HG03571 (cell line): ENCODE data around the gene GRIA4.
"Not testable (repeated sequence)": the region's sequence is repeated elsewhere in the genome, so short reads cannot be mapped to it uniquely, and the experiment has no call there.

Experiments used
- ATAC-seq: cut with Tn5 transposase; IDR thresholded peaks from one replicate; pipeline ENCODE4 v1.9.1; 2021; ENCODE audit not compliant: unreplicated experiment

Gene GRIA4

DNA sequence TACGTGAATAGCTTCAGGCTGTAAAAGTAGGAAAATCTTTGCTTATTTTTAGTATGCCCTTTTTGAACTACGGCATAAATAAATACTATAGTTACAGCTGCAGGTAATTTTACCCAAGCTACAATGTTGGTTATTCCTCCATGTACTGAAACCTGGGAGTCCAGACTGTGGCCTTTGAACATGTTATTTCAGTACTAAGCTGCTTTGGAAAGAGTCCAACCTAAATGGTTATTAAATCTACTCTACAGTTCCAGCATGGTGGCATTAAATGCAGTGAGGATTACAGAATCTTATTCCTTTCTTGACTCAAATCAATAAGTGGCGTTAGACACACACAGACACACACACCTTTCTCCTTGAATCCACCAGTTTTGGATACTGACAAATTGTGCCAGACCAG, 247.1 kb downstream of the GRIA4 start:
- ATAC-seq = no peak

DNA sequence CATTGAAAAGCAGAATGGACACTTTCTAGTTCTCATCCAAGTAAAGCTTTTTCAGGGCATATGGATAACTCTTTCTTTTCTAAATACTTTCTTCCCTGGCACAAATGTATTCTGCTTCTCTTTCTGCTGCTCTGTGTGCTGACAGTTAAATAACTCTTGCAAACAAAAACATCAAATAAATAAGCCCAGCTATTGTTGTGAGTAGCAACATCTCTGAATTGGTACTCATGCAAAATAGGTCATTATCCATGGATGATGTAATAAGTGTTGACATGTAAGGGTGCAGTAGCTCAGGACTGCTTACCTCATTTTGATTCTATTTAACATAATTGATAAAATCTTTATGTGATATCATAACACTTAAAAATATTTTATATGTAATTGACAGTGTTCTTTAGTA, 247.9 kb downstream of the GRIA4 start:
- no peak for ATAC-seq

DNA sequence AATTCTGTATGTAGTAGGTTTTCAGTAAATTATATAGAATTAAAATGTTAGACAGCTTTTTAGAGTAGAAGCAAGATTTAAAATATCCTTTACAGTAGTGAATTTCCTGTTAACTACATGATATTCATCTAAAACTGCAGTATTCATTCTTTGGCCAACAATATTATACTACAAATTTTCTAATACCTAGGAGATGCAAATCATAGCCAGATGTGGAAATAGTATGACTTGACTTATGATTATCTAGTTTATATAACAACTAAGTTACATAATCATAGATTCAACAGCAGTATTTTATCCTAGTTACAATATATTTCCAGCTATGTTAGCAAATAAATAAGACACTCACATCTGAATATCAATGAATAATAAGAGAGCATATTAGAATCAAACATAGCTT, 249.0 kb downstream of the GRIA4 start:
- ATAC-seq = no peak

DNA sequence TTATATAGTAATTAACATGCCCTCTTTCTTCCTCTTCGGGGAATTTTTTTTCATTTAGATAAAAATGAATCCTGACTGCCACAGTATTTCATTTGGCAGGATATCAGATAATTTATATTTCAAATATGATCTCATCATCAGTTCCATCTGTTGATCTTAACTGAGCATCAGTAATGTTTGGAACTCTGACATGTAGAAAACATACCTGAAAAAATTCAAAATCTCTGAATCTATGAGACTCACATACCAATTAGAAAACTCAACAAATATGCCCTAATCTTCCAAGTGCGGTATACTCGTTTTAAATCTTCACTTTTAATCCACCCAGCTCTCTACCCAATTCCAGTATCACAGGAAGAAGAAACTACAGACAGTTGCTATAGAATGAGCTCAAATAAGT, 250.2 kb downstream of the GRIA4 start:
- no peak for ATAC-seq

DNA sequence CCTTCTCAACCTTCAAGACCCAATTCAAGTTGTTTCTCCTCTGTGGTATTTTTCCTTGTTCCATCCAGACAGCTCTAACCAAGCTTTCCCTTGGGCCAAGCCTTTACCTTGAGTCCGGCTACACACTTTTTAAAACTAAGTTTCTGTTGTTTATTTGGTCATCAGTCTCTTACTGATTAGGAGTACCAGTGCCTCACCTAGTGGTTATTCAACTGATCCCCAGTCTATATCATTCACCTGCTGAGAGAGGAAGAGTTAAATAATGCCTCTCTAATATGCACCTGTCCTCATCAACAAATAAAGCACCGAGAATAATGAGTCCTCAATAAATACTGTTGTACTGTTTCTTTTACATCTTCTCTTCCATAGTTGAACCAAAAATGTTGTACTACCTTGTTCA, 251.4 kb downstream of the GRIA4 start:
- no peak for ATAC-seq

DNA sequence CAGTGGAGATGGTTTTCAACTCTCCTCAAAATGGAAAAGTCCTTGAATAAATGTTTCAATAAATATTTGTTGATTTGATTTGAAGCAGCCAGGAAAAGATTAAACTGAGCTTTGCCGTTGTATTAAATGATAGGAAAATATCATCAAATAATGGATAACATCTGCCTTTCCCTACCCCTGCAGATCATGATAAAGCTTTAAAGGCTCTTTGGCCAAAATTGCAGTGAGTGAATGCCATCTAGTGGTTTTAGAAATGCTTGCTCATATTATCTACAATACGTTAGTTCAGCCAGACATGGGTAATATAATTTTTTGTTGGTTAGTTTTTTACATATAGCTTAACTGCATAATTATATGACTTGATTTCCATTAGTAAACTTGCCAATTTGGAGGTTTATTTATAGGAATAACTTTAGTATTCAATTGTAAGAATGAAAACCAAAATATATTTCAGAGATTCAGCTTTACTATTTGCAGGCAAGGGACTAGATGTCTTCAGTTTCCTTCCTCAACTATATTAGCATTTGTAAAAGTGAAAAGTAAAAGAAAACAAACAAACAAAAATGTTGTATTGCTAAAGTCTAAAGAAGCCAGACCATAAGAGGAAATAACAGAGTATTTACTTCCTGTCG, 253.0 kb downstream of the GRIA4 start:
- ATAC-seq = no peak

DNA sequence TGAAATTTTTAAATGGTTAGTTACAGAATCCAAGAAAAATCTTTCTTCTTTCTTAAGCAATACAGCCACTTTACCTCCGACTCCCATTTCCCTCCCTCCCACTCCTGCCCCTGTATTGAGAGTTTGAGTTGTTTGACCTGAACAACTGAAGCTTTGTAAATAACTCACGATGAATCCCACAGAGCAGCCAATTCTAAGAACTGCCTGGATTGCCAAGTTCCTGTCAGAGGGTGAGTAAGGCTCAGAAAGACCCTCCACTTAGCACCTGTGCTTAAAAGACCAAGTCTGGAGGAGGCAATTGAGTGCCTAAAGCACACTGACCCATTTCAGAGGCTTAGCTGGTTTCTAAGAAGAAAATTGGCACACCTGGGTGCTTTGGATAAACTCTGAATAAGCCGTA, 253.7 kb downstream of the GRIA4 start:
- ATAC-seq = no peak

DNA sequence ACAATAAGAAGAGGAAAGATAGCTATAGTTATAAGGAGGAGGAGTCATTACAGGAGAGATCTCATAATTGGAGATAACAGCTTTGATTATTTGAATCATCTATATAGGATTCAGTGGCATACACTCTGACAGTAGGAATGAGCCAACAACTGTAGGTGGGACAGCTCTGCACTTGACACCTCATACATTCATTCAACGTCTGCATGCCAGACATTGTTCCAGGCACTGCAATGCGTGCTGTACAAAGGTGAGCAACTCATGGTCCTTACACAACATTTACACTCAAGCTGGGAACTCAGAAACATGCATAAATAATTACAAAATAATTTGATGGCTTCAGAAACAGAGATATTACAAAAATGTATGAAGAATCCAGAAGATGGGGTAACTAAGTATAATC, 257.9 kb downstream of the GRIA4 start:
- ATAC-seq = no peak

DNA sequence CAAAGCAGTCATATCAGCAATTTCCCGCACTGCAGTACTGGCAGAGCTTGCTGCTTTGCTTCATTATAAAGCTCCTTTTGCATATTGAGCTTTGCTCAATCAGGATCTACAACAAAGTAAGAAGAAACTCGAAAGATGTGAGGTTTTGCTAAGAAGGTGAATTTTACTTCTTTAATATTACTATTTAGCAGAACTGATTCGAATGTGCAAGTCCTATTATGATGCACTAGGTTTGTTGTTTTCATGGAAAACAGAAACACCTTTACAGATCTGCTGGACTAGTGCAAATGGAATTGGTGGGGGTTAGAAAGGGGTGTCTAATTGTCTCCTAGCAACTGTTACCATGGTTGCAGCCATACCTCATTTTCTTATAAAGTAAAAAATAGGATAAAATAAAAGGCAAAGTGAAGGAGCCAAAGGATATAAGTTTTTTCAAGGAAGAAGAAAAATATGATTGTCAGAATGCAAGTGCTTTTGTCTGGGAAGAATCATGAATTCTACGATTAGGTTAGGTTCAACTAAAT, 259.0 kb downstream of the GRIA4 start:
- no peak for ATAC-seq

DNA sequence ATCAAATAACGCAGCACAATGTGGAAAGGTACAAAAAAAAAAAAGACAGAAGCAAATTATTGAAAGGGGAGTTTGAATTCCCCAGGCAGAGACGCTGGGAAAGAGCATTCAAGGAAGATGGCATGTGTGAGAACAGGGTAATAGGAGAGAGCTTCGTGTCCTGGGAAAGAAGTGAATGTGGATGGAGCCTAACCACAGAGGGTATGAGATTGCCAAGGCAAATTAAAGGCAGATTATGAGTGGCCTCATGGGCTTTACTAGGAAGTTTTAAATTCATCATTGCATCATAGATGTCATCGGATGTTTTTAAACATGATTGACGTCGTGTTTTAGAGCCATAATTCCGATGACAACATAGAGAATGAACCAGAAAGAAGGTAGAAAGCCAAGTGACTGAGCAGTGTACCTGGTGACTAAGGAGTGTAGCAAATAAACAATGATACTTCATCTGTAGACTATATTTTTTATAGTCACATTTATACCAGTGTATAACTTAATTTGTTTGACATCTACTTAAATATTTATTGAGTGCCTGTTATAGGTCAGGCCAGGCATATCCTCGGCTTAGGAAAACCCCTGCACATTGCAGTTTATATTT, 260.7 kb downstream of the GRIA4 start:
- no peak for ATAC-seq

DNA sequence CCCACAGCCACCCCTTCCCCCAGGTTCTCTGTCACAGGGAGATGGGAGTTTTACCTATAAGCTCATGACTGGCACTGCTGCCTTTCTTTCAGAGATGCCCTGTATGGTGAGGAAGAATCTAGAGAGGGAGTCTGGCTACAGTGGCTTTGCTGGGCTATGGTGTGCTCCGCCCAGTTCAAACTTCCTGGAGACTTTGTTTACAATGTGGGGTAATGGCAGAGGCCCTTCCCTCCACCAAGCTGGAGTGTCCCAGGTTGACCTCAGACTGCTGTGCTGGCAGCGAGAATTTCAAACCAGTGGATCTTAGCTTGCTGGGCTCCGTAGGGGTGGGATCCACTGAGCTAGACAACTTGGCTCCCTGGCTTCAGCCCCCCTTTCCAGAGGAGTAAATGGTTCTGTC, 268.6 kb downstream of the GRIA4 start:
- no peak for ATAC-seq

DNA sequence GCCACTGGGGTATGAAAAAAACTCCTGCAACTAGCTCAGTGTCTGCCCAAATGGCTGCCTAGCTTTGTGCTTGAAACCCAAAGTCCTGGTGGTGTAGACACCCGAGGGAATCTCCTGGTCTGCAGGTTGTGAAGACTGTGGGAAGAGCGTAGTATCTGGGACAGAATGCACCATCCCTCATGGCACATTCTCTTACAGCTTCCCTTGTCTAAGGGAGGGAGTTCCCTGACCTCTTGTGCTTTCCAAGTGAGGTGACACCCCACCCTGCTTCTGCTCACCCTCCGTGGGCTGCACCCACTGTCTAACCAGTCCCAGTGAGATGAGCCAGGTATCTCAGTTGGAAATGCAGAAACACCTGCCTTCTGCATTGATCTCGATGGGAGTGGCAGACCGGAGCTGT, 269.1 kb downstream of the GRIA4 start:
- not testable (repeated sequence) for ATAC-seq

DNA sequence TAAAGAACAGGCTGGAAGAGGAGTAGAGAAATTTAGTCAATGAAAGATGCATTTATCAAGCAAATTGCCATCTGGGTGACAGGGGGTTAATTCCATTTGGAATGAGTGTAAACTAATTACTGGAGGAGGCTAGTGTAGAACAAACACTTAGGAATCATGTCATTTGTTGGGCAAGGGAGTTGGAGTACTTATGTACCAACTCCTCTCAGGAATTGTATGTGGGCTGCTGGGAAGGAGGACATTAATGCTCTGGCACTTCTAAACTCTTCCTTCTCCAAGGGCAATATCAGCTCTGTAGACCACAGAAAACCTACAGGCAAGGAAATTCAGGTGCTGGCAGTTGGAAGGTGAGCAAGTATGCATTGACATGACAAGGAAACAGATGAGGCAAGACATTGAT, 271.2 kb downstream of the GRIA4 start:
- no peak for ATAC-seq

DNA sequence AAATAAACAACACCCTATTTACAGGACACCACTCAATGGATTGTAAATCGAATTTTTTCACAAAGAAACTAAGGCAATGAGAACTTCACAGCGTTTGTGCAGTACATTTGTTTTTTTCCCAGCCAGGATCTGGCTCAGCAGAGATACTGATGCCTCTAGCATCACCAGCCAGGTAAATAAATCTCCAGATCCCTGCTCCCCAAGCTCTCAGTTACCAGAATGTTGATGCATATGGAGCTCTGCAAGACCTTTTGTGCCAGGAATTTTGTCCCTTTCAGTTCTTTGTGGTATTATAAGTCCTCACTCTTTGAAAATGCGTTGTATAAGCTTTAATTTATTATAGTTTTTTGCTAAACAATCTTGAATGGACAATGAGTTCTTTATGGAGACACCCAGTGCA, 274.6 kb downstream of the GRIA4 start:
- no peak for ATAC-seq

DNA sequence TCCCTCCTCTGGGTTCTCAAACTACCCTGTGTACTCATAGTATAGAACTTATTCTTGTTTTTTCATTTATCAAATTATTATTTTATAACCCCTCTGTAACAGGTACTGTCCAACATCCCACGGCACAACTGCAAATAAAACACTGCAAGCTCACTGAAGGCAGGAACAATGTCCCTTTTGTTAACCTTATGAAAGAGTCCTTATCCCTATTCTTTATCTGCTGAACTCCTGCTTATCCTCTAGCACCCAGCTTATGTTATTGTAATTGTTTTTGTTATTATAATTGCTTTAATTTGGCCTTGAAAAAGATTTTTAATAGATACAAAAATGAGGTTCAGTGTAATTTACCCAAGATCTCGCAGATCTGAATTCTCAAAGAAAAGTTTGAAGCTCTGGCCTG, 281.8 kb downstream of the GRIA4 start:
- no peak for ATAC-seq

DNA sequence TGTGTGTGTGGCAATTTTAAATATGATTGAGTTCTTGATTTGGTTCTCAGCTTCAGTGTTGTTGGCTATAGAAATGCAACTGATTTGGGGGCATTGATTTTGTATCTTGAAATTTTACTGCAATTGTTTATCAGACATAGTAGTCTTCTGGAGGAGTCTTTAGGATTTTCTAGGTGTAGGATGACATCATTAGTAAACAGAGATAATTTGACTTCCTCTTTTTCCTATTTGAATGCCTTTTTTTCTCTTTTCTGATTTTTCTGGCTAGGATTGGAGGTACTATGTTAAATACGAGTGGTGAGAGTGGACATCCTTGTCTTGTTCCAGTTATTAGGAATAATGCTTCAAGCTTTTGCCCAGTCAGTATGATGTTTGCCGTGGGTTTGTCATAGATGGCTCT, 287.3 kb downstream of the GRIA4 start:
- ATAC-seq = no peak

DNA sequence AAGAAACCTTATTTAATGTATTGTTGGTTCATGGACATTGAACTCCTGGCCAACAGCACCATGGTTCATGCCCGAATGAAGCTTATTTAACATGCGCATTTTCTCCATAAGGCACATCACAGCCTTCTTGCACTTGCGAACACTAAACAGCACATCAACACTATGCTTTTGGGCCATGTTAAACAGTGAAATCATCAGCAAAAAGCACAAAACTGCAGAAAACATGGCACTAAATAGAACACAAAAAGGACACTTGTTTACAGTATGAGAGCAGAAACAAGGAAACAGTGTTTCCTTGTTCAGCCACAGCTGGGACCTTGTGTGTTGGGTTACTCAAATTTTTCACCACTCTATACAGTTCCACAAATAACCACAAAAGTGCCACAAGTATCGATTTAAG, 289.9 kb downstream of the GRIA4 start:
- no peak for ATAC-seq

DNA sequence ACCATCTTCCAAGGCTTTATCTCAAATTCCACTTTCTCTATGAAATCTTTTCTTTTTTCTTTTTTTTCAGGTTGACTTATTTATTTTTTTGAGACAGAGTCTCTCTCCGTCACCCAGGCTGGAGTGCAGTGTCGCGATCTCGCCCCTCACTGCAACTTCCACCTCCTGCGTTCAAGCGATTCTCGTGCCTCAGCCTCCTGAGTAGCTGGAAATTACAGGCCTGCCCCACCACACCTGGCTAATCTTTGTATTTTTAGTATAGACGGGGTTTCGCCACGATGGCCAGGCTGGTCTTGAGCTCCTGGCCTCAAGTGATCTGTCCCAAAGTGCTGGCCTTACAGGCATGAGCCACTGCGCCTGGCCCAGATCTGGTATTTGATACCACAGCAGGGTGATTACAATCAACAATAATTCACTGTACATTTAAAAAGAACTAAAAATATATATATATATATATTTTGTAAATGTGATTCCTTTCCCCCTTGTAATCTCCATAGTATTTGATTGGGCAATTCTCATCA, 290.7 kb downstream of the GRIA4 start:
- no peak for ATAC-seq

DNA sequence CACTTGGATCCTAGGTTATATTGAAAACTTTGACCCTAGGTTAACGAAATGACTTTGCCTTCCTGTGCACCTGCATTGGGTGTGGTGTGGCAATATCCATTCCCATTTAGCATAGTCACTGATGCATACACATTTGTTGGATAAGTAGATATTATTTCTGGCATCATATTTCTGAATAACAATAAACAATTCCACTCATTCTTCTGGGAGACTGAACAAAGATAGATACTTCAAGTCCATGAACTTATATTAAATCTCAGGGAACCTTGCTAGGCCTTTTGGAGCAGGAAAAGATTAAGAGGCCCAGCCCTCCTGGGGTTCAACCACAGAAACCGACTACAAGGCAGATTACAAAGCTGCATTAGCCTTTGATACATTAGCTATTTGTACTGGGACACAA, 293.2 kb downstream of the GRIA4 start:
- no peak for ATAC-seq

DNA sequence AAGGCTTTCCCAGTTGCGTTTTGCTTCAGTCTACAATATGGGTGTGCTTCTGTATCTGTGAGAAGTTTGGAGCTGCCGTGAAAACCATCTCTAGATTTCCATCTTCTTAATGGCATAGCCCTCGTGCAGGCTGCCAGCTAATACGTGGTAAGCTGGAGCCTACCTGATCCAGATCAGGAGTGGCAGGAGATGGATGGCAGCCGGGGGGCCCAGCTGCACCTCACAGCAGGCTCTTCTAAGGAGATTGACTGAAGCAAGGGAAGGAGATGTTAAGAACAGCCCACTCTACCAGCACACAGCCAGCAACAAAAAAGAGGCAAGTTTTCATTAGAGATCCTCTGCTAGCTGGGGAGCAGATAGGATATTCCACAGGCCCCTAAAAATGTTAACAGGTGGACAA, 296.6 kb downstream of the GRIA4 start:
- no peak for ATAC-seq

DNA sequence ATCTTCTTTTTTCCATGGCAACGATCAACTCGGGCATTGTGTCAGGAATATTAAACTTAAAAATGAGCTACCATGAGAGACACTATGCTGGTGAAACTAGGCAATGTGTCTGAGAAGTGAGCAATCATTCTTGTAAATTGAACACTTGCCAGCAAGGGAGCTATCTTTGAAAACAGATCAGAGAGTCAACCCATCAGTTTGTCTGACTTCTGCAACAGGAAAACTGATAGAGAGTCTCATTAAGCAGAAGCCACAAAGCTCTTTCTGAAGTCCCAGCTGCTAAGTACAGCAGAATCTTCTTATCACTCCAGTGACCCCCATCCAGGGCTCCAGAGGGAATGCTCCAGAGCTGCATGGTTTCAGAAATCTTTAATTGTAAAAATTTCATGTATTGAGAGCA, 297.4 kb downstream of the GRIA4 start:
- no peak for ATAC-seq

DNA sequence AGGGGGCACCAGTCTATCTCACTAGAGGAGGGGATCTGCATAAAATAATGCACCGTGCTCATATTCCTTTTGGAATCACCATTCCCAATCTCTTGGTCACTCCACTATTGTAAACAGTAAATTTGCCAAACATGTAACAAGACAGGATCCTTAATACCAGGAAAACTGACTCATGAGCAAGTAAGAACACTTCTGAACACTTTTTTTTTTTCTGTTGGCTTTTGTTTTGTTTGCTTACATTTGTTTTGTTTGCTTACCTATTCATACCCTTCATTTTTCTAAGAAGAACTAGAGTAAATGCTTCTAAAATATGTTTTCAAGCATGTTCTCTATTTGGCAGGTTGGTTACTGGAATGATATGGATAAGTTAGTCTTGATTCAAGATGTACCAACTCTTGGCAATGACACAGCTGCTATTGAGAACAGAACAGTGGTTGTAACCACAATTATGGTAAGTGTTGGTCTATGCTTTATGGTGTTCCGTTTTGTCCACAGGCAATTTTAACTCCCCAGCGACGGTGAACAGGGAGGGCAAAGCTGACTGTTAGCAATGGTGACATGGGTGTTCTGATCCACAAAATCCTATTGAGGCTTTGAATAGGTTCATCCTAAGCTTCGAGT, 300.3 kb downstream of the GRIA4 start:
- ATAC-seq = no peak
